ENCODE results near the gene N4BP2L1. TPM values are rescaled to one million over a fixed set of nuclear protein-coding genes. Genes with fewer than 3 reads are reported as not detected.

The N4BP2L1 gene
- total and polyA plus RNA-seq, 2 of the 8 experiments (the other 6 are each of a cell fraction or from before 2014, with no cell fraction given) = 1.3 to 3.1 TPM

DNA sequence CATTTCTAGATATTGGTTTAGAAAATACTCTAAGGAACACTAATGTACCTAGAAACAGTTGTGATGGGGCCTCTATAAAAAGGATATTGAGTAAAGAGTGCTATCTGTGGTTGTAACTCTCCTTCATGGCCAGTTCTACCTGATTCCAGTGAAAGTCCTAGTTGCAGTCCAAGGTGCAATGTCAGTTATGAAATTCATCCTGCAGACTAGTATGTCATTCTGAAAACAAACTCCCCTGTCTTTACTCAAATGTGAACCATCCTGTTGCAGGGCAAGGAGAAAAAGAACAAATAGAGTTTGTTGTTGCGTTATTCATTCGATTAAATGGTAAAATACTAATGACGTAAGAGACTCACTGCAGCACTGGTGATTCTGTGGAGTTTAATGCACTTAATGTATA is 18.3 kb upstream of the N4BP2L1 start (continued):
- TF ChIP-seq, protein P1, sequence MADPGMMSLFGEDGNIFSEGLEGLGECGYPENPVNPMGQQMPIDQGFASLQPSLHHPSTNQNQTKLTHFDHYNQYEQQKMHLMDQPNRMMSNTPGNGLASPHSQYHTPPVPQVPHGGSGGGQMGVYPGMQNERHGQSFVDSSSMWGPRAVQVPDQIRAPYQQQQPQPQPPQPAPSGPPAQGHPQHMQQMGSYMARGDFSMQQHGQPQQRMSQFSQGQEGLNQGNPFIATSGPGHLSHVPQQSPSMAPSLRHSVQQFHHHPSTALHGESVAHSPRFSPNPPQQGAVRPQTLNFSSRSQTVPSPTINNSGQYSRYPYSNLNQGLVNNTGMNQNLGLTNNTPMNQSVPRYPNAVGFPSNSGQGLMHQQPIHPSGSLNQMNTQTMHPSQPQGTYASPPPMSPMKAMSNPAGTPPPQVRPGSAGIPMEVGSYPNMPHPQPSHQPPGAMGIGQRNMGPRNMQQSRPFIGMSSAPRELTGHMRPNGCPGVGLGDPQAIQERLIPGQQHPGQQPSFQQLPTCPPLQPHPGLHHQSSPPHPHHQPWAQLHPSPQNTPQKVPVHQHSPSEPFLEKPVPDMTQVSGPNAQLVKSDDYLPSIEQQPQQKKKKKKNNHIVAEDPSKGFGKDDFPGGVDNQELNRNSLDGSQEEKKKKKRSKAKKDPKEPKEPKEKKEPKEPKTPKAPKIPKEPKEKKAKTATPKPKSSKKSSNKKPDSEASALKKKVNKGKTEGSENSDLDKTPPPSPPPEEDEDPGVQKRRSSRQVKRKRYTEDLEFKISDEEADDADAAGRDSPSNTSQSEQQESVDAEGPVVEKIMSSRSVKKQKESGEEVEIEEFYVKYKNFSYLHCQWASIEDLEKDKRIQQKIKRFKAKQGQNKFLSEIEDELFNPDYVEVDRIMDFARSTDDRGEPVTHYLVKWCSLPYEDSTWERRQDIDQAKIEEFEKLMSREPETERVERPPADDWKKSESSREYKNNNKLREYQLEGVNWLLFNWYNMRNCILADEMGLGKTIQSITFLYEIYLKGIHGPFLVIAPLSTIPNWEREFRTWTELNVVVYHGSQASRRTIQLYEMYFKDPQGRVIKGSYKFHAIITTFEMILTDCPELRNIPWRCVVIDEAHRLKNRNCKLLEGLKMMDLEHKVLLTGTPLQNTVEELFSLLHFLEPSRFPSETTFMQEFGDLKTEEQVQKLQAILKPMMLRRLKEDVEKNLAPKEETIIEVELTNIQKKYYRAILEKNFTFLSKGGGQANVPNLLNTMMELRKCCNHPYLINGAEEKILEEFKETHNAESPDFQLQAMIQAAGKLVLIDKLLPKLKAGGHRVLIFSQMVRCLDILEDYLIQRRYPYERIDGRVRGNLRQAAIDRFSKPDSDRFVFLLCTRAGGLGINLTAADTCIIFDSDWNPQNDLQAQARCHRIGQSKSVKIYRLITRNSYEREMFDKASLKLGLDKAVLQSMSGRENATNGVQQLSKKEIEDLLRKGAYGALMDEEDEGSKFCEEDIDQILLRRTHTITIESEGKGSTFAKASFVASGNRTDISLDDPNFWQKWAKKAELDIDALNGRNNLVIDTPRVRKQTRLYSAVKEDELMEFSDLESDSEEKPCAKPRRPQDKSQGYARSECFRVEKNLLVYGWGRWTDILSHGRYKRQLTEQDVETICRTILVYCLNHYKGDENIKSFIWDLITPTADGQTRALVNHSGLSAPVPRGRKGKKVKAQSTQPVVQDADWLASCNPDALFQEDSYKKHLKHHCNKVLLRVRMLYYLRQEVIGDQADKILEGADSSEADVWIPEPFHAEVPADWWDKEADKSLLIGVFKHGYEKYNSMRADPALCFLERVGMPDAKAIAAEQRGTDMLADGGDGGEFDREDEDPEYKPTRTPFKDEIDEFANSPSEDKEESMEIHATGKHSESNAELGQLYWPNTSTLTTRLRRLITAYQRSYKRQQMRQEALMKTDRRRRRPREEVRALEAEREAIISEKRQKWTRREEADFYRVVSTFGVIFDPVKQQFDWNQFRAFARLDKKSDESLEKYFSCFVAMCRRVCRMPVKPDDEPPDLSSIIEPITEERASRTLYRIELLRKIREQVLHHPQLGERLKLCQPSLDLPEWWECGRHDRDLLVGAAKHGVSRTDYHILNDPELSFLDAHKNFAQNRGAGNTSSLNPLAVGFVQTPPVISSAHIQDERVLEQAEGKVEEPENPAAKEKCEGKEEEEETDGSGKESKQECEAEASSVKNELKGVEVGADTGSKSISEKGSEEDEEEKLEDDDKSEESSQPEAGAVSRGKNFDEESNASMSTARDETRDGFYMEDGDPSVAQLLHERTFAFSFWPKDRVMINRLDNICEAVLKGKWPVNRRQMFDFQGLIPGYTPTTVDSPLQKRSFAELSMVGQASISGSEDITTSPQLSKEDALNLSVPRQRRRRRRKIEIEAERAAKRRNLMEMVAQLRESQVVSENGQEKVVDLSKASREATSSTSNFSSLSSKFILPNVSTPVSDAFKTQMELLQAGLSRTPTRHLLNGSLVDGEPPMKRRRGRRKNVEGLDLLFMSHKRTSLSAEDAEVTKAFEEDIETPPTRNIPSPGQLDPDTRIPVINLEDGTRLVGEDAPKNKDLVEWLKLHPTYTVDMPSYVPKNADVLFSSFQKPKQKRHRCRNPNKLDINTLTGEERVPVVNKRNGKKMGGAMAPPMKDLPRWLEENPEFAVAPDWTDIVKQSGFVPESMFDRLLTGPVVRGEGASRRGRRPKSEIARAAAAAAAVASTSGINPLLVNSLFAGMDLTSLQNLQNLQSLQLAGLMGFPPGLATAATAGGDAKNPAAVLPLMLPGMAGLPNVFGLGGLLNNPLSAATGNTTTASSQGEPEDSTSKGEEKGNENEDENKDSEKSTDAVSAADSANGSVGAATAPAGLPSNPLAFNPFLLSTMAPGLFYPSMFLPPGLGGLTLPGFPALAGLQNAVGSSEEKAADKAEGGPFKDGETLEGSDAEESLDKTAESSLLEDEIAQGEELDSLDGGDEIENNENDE (IDR thresholded peaks at IDR 0.05; ENCODE audit: insufficient replicate concordance, low read length) = no peak
- TF ChIP-seq SIRT6 (IDR thresholded peaks at IDR 0.05; ENCODE audit: low read length) (no peak), ASH2L (IDR thresholded peaks at IDR 0.05; ENCODE audit: low read length) (no peak), NANOG (IDR thresholded peaks at IDR 0.05; ENCODE audit: insufficient read depth, low read depth, low read length, poor library complexity, severe bottlenecking) (no peak), SUZ12 (IDR thresholded peaks at IDR 0.05; ENCODE audit: low read length) (no peak), GABPA (IDR thresholded peaks at IDR 0.05; ENCODE audit: borderline replicate concordance, insufficient read depth, low read length) (no peak), RAD21 (IDR thresholded peaks at IDR 0.05 in 1 of 2, conservative IDR thresholded peaks at IDR 0.05 in 1 of 2; ENCODE audit: low read depth in 2 of 2, low read length in 2 of 2) (no peak)

Data from H1 (cell line).